Measurements from ENCODE around the gene PIK3C3. TPM values are rescaled to one million over a fixed set of nuclear protein-coding genes. Genes with fewer than 3 reads are reported as not detected.

PIK3C3 gene
- total RNA-seq, 6 experiments from 2014 or later = 15.2 to 27.2 (median 19.6) TPM

GRCh38 chr18:41955688-41956087 lies 654 bp downstream of the PIK3C3 start:
- Histone ChIP-seq H3K27ac (peak overlapping the region; percentile 42 to 69 (median 56)), H3K27me3 (peaks cover 0 to 4% of the 10 kb centered on the region in 2 donors), H3K4me3 (peak overlapping the region; percentile 75 to 90 (median 85)), H3K36me3 (peaks cover 0 to 8% (median 3%) of the 10 kb centered on the region in 4 donors), H3K9me3 (no peaks in the 10 kb centered on the region), H3K4me1 (peaks cover 0 to 15% (median 6%) of the 10 kb centered on the region in 4 donors)
- no peak for TF ChIP-seq POLR2A (IDR thresholded peaks at IDR 0.05)
- TF ChIP-seq, protein P1, sequence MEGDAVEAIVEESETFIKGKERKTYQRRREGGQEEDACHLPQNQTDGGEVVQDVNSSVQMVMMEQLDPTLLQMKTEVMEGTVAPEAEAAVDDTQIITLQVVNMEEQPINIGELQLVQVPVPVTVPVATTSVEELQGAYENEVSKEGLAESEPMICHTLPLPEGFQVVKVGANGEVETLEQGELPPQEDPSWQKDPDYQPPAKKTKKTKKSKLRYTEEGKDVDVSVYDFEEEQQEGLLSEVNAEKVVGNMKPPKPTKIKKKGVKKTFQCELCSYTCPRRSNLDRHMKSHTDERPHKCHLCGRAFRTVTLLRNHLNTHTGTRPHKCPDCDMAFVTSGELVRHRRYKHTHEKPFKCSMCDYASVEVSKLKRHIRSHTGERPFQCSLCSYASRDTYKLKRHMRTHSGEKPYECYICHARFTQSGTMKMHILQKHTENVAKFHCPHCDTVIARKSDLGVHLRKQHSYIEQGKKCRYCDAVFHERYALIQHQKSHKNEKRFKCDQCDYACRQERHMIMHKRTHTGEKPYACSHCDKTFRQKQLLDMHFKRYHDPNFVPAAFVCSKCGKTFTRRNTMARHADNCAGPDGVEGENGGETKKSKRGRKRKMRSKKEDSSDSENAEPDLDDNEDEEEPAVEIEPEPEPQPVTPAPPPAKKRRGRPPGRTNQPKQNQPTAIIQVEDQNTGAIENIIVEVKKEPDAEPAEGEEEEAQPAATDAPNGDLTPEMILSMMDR (IDR thresholded peaks at IDR 0.05) = no peak
- 10% methylated on average over 11 of the region's 11 CpGs for WGBS (ENCODE audit: insufficient coverage, low coverage, low lambda C conversion rate, missing lambda C conversion rate)
- DNase-seq = no peak
- peak in 1 of 4 donors; percentile 19 for ATAC-seq
- intact Hi-C loops (cut with DNase I) = no loop called here

GRCh38 chr18:41959045-41959444 lies 4.0 kb downstream of the PIK3C3 start:
- no peak overlapping the region for H3K4me3 ChIP-seq
- no peak overlapping the region for H3K27ac ChIP-seq
- no peak for DNase-seq
- TF ChIP-seq, protein P1 (IDR thresholded peaks at IDR 0.05) = no peak
- no peak for TF ChIP-seq POLR2A (IDR thresholded peaks at IDR 0.05)
- WGBS (ENCODE audit: insufficient coverage, low coverage, low lambda C conversion rate, missing lambda C conversion rate) = 88% methylated on average over 1 of the region's 1 CpG
- peaks cover 0 to 15% (median 6%) of the 10 kb centered on the region in 4 donors for H3K4me1 ChIP-seq
- H3K36me3 ChIP-seq = peaks cover 0 to 16% (median 12%) of the 10 kb centered on the region in 4 donors
- ATAC-seq = no peak
- intact Hi-C loops (cut with DNase I) = no loop called here
- H3K9me3 ChIP-seq = no peaks in the 10 kb centered on the region
- peaks cover 0 to 3% of the 10 kb centered on the region in 2 donors for H3K27me3 ChIP-seq

- H3K27me3 ChIP-seq = no peaks in the 10 kb centered on the region
- WGBS (ENCODE audit: insufficient coverage, low coverage, low lambda C conversion rate, missing lambda C conversion rate) = 85% methylated on average over 6 of the region's 7 CpGs
- peaks cover 4 to 18% (median 11%) of the 10 kb centered on the region in 4 donors for H3K36me3 ChIP-seq
- H3K4me1 ChIP-seq = no peaks in the 10 kb centered on the region
- no peak for TF ChIP-seq POLR2A (IDR thresholded peaks at IDR 0.05)
- TF ChIP-seq, protein P1 (IDR thresholded peaks at IDR 0.05) = no peak
- no peak overlapping the region for H3K4me3 ChIP-seq
- DNase-seq = no peak
- intact Hi-C loops (cut with DNase I) = no loop called here
- H3K27ac ChIP-seq = no peak overlapping the region
- H3K9me3 ChIP-seq = no peaks in the 10 kb centered on the region
- no peak for ATAC-seq
These were observed 10.7 kb downstream of the PIK3C3 start for GRCh38 chr18:41965634-41966255.

- no peak for ATAC-seq
- DNase-seq = no peak
- WGBS (ENCODE audit: insufficient coverage, low coverage, low lambda C conversion rate, missing lambda C conversion rate) = 91% methylated on average over 4 of the region's 4 CpGs
- Histone ChIP-seq H3K27me3 (no peaks in the 10 kb centered on the region), H3K4me1 (no peaks in the 10 kb centered on the region), H3K4me3 (no peak overlapping the region), H3K9me3 (no peaks in the 10 kb centered on the region), H3K27ac (no peak overlapping the region), H3K36me3 (peaks cover 4 to 20% (median 13%) of the 10 kb centered on the region in 4 donors)
- intact Hi-C loops (cut with DNase I) = no loop called here
- TF ChIP-seq, protein P1 (IDR thresholded peaks at IDR 0.05) = no peak
- no peak for TF ChIP-seq POLR2A (IDR thresholded peaks at IDR 0.05)
These were observed 11.9 kb downstream of the PIK3C3 start for GRCh38 chr18:41966943-41967342.

Data from right lobe of liver (tissue), 6 donors.